Measurements from ENCODE around the gene LAMC3. TPM values are rescaled to one million over a fixed set of nuclear protein-coding genes. Genes with fewer than 3 reads are reported as not detected.

Gene LAMC3
- polyA plus RNA-seq, 1 experiment: 0.01 TPM

- H3K4me3 ChIP-seq (ENCODE audit: low read depth, low read length): no peak overlapping the region
- no peak for TF ChIP-seq CTCF (IDR thresholded peaks at IDR 0.05; ENCODE audit: insufficient read depth, low read depth, low read length)
- CTCF ChIA-PET: interaction anchor here (1.6 to 4.0 kb wide), 2 partner anchors 15 to 34 kb away, joined by 6 to 25 read pairs; no protein-coding TSS in a partner anchor
- POLR2A ChIA-PET: no interaction called here
- H3K36me3 ChIP-seq (ENCODE audit: control insufficient read depth, insufficient read depth, low read length): no peaks in the 10 kb centered on the region
- DNase-seq (ENCODE audit: low read depth): no peak
- H3K27me3 ChIP-seq (ENCODE audit: control insufficient read depth, insufficient read depth, low read length): peaks cover 44% of the 10 kb centered on the region
Observed at GRCh38 chr9:131013015-131013755, 4.2 kb downstream of the LAMC3 start.

GRCh38 chr9:131013771-131014676, 5.0 kb downstream of the LAMC3 start:
- H3K4me3 ChIP-seq (ENCODE audit: low read depth, low read length): no peak overlapping the region
- H3K27me3 ChIP-seq (ENCODE audit: control insufficient read depth, insufficient read depth, low read length): peaks cover 41% of the 10 kb centered on the region
- DNase-seq (ENCODE audit: low read depth): no peak
- no peak for TF ChIP-seq CTCF (IDR thresholded peaks at IDR 0.05; ENCODE audit: insufficient read depth, low read depth, low read length)
- no peaks in the 10 kb centered on the region for H3K36me3 ChIP-seq (ENCODE audit: control insufficient read depth, insufficient read depth, low read length)
- CTCF ChIA-PET: interaction anchor here (1.6 to 1.7 kb wide), 2 partner anchors 16 to 33 kb away, joined by 5 to 6 read pairs; no protein-coding TSS in a partner anchor
- POLR2A ChIA-PET: no interaction called here

- POLR2A ChIA-PET: no interaction called here
- CTCF ChIA-PET: interaction anchor here (1.7 kb wide), 1 partner anchor 17 kb away, joined by 5 read pairs; no protein-coding TSS in a partner anchor
- TF ChIP-seq CTCF (IDR thresholded peaks at IDR 0.05; ENCODE audit: insufficient read depth, low read depth, low read length): no peak
- no peak for DNase-seq (ENCODE audit: low read depth)
- Histone ChIP-seq H3K27me3 (ENCODE audit: control insufficient read depth, insufficient read depth, low read length) (peaks cover 36% of the 10 kb centered on the region), H3K4me3 (ENCODE audit: low read depth, low read length) (no peak overlapping the region), H3K36me3 (ENCODE audit: control insufficient read depth, insufficient read depth, low read length) (no peaks in the 10 kb centered on the region)
Observed at GRCh38 chr9:131015112-131015511, 6.1 kb downstream of the LAMC3 start.

GRCh38 chr9:131015876-131016397, 7.0 kb downstream of the LAMC3 start:
- ChIA-PET CTCF (interaction anchor here (1.1 to 2.8 kb wide), 4 partner anchors 17 to 32 kb away, joined by 3 to 12 read pairs (median 5); no protein-coding TSS in a partner anchor), POLR2A (no interaction called here)
- Histone ChIP-seq H3K27me3 (ENCODE audit: control insufficient read depth, insufficient read depth, low read length) (peaks cover 31% of the 10 kb centered on the region), H3K4me3 (ENCODE audit: low read depth, low read length) (no peak overlapping the region), H3K36me3 (ENCODE audit: control insufficient read depth, insufficient read depth, low read length) (no peaks in the 10 kb centered on the region)
- DNase-seq (ENCODE audit: low read depth): no peak
- no peak for TF ChIP-seq CTCF (IDR thresholded peaks at IDR 0.05; ENCODE audit: insufficient read depth, low read depth, low read length)

GRCh38 chr9:131017067-131017466, 8.1 kb downstream of the LAMC3 start:
- H3K36me3 ChIP-seq (ENCODE audit: control insufficient read depth, insufficient read depth, low read length): no peaks in the 10 kb centered on the region
- TF ChIP-seq CTCF (IDR thresholded peaks at IDR 0.05; ENCODE audit: insufficient read depth, low read depth, low read length): no peak
- no peak for DNase-seq (ENCODE audit: low read depth)
- CTCF ChIA-PET: interaction anchor here (1.1 to 2.8 kb wide), 3 partner anchors 19 to 33 kb away, joined by 3 to 12 read pairs (median 5); no protein-coding TSS in a partner anchor
- H3K27me3 ChIP-seq (ENCODE audit: control insufficient read depth, insufficient read depth, low read length): peaks cover 26% of the 10 kb centered on the region
- POLR2A ChIA-PET: no interaction called here
- H3K4me3 ChIP-seq (ENCODE audit: low read depth, low read length): no peak overlapping the region
